Measurements from ENCODE around the gene STK40.
A peak's percentile ranks its signal among the peaks of the same experiment; 100 is the strongest.

Gene STK40

GRCh38 chr1:36406440-36406839 is 20.7 kb upstream of the STK40 start:
- Mint-ChIP-seq H3K27ac (no peak overlapping the region), H3K9me3 (no peaks in the 10 kb centered on the region), H3K36me3 (ENCODE audit: low read depth) (no peaks in the 10 kb centered on the region), H3K27me3 (no peaks in the 10 kb centered on the region), H3K4me1 (peaks cover 8% of the 10 kb centered on the region), H3K4me3 (no peak overlapping the region)
- no peak for ATAC-seq
- DNase-seq, result no peak

DNA sequence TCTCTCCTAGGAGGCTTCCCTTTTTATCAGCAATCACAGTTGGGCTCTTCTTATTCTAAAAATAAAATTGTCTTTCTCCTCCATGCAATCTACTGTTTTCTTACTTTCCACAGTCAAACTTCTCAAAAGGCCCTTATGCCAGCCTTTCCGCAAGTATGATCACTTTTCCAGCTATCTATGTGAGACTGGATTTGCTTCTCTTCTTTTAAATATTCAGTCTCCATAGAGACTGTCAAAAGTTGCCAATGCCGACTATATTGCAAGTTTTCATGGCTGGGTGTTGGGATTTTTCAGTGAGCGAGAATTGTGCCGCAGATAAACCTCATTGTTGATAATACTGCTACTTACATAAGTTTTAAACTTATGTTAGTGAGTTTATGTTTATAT is 16.8 kb upstream of the STK40 start:
- ATAC-seq (no peak), DNase-seq (no peak)

GRCh38 chr1:36401602-36402503 is 16.1 kb upstream of the STK40 start:
- no peaks in the 10 kb centered on the region for H3K27me3 Mint-ChIP-seq
- H3K36me3 Mint-ChIP-seq (ENCODE audit: low read depth), result no peaks in the 10 kb centered on the region
- H3K9me3 Mint-ChIP-seq, result no peaks in the 10 kb centered on the region
- DNase-seq (no peak), ATAC-seq (no peak)
- H3K4me1 Mint-ChIP-seq, result peaks cover 28% of the 10 kb centered on the region
- peak overlapping the region; percentile 73 for H3K4me3 Mint-ChIP-seq
- peak overlapping the region; percentile 67 for H3K27ac Mint-ChIP-seq

More for the DNA sequence above, 16.8 kb upstream of the STK40 start:
- Mint-ChIP-seq H3K27ac (no peak overlapping the region), H3K9me3 (no peaks in the 10 kb centered on the region), H3K36me3 (ENCODE audit: low read depth) (no peaks in the 10 kb centered on the region), H3K4me3 (no peak overlapping the region), H3K4me1 (peaks cover 24% of the 10 kb centered on the region), H3K27me3 (no peaks in the 10 kb centered on the region)

- peak; percentile 58 for ATAC-seq
These were observed 15.3 kb upstream of the STK40 start for GRCh38 chr1:36400825-36401601.

DNA sequence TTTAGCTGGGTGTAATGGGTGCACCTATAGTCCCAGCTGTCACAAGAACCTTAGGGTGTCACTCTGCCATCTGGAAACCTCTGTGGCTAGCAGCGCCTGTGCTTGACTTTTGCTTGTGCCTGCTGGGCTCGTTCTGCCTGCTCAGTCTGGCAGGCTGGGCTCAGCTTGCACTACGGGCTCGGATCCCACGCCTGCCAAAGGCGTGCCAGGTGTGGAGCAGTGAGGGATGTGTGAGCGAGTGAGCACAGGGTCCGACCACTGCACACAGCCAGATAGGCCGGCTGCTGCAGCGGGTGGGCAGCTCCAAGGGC is 14.7 kb upstream of the STK40 start:
- Mint-ChIP-seq H3K4me1 (peaks cover 39% of the 10 kb centered on the region), H3K27ac (peak overlapping the region; percentile 67), H3K36me3 (ENCODE audit: low read depth) (peaks cover 3% of the 10 kb centered on the region), H3K4me3 (no peak overlapping the region), H3K9me3 (no peaks in the 10 kb centered on the region), H3K27me3 (no peaks in the 10 kb centered on the region)
- ATAC-seq (no peak), DNase-seq (no peak)

More at GRCh38 chr1:36400825-36401601, 15.3 kb upstream of the STK40 start:
- H3K27me3 Mint-ChIP-seq, result no peaks in the 10 kb centered on the region
- H3K4me1 Mint-ChIP-seq, result peaks cover 36% of the 10 kb centered on the region
- H3K27ac Mint-ChIP-seq, result peak overlapping the region; percentile 67
- no peaks in the 10 kb centered on the region for H3K9me3 Mint-ChIP-seq
- peak; percentile 67 for DNase-seq
- peaks cover 3% of the 10 kb centered on the region for H3K36me3 Mint-ChIP-seq (ENCODE audit: low read depth)
- peak overlapping the region; percentile 73 for H3K4me3 Mint-ChIP-seq

- Mint-ChIP-seq H3K9me3 (no peaks in the 10 kb centered on the region), H3K36me3 (ENCODE audit: low read depth) (peaks cover 6% of the 10 kb centered on the region), H3K27ac (peak overlapping the region; percentile 96), H3K4me1 (peaks cover 43% of the 10 kb centered on the region), H3K4me3 (peak overlapping the region; percentile 89), H3K27me3 (no peaks in the 10 kb centered on the region)
- no peak for DNase-seq
- no peak for ATAC-seq
These were observed 12.8 kb upstream of the STK40 start for GRCh38 chr1:36398370-36398977.

GRCh38 chr1:36397378-36398230 is 11.9 kb upstream of the STK40 start, which contains the start of gene LSM10:
TSS of gene LSM10 (minus strand) at chr1:36397908. CDS start at chr1:36394129, 3,779 bp downstream.
- DNase-seq (peak; percentile 93), ATAC-seq (peak; percentile 91)
- Mint-ChIP-seq H3K9me3 (no peaks in the 10 kb centered on the region), H3K4me1 (peaks cover 48% of the 10 kb centered on the region), H3K27ac (peak within 1 kb of the TSS; percentile 96), H3K27me3 (no peaks in the 10 kb centered on the region), H3K36me3 (ENCODE audit: low read depth) (peaks cover 14% of the 10 kb centered on the region), H3K4me3 (peak within 1 kb of the TSS; percentile 89)

DNA sequence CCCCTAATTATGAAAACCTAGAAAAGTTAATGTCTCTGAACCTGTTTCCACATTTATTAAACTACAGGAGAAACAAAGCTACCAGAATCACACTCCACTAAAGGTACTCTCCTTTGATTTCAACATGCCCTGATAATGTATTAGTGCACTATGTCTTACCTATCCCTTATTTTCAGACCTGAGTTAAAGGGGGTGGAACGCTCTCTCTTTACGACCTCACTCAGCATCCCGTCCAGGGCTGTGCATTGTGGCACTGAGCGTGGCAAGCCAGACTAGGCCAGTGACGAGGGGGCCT is 11.3 kb upstream of the STK40 start:
- DNase-seq (no peak), ATAC-seq (peak; percentile 60)
- Mint-ChIP-seq H3K36me3 (ENCODE audit: low read depth) (peaks cover 17% of the 10 kb centered on the region), H3K9me3 (no peaks in the 10 kb centered on the region), H3K27me3 (no peaks in the 10 kb centered on the region), H3K4me1 (peaks cover 46% of the 10 kb centered on the region), H3K4me3 (peak overlapping the region; percentile 89), H3K27ac (peak overlapping the region; percentile 96)

DNA sequence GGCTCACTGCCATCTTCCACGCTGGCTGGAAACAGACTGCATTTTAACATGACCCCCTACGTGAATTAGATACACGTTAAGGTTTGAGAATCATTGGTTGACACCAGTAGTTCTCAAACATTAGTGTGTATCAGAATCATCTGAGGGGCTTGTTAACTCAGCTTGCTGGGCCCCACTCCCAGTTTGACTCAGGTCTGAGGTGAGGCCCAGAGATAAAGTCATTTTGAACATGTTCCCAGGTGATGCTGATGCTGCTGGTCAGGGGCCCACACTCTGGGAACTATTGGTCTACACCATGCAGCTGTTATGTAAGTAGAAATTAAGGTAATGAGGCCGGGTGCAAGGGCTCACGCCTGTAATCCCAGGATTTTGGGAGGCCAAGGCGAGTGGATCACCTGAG is 10.6 kb upstream of the STK40 start:
- ATAC-seq (no peak), DNase-seq (no peak)
- Mint-ChIP-seq H3K4me1 (peaks cover 44% of the 10 kb centered on the region), H3K27ac (peak overlapping the region; percentile 63), H3K9me3 (no peaks in the 10 kb centered on the region), H3K27me3 (no peaks in the 10 kb centered on the region), H3K4me3 (peak overlapping the region; percentile 89), H3K36me3 (ENCODE audit: low read depth) (peaks cover 23% of the 10 kb centered on the region)

GRCh38 chr1:36393686-36394085 is 8.0 kb upstream of the STK40 start:
- Mint-ChIP-seq H3K27me3 (no peaks in the 10 kb centered on the region), H3K27ac (no peak overlapping the region), H3K4me3 (no peak overlapping the region), H3K4me1 (peaks cover 50% of the 10 kb centered on the region), H3K36me3 (ENCODE audit: low read depth) (peaks cover 34% of the 10 kb centered on the region), H3K9me3 (no peaks in the 10 kb centered on the region)
- no peak for DNase-seq
- no peak for ATAC-seq

DNA sequence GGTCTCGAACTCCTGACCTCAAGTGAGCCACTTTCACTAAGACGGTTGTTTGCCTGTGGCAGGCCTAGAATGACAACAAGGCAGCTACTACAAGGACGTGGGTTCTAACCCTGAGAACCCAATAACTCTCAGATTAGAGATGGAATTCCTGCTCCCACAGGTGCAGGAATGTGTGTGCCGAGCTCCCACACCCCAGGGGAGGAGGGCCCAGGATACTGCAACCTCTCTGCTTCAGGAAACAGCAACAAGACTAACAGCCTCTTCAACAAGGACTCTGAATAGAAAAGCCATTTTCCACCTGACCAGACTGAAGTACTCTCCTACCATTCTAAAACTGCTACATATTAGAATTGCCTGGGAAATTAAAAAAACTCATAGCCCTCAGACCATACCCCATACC is 7.1 kb upstream of the STK40 start:
- ATAC-seq (no peak), DNase-seq (no peak)
- H3K4me1 Mint-ChIP-seq, result peaks cover 48% of the 10 kb centered on the region
- no peaks in the 10 kb centered on the region for H3K27me3 Mint-ChIP-seq
- H3K27ac Mint-ChIP-seq, result no peak overlapping the region
- no peaks in the 10 kb centered on the region for H3K9me3 Mint-ChIP-seq
- H3K36me3 Mint-ChIP-seq (ENCODE audit: low read depth), result peaks cover 34% of the 10 kb centered on the region
- no peak overlapping the region for H3K4me3 Mint-ChIP-seq

GRCh38 chr1:36391271-36391670 is 5.5 kb upstream of the STK40 start:
- no peaks in the 10 kb centered on the region for H3K9me3 Mint-ChIP-seq
- DNase-seq (no peak), ATAC-seq (no peak)
- H3K27me3 Mint-ChIP-seq, result no peaks in the 10 kb centered on the region
- no peak overlapping the region for H3K4me3 Mint-ChIP-seq
- peaks cover 51% of the 10 kb centered on the region for H3K4me1 Mint-ChIP-seq
- peak overlapping the region; percentile 70 for H3K27ac Mint-ChIP-seq
- H3K36me3 Mint-ChIP-seq (ENCODE audit: low read depth), result peaks cover 33% of the 10 kb centered on the region

DNA sequence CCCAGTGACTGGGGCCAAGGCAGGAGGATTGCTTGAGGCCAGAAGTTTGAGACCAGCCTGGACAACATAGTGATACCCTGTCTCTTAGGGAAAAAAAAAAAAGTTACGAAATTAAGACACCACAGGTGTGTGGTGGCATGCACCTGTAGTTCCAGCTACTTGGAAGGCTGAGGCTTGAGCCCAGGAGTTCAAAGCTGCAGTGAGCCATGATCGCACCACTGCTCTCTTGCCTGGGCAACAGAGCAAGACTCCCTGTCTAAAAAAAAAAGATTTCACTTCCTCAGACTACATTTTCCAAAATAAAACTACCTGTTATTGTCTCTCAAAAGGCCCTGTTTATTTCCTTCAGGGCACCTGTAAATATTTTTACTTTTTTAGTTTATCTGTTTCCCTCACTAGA is 4.7 kb upstream of the STK40 start:
- no peak for DNase-seq
- Mint-ChIP-seq H3K27me3 (no peaks in the 10 kb centered on the region), H3K4me3 (no peak overlapping the region), H3K9me3 (no peaks in the 10 kb centered on the region), H3K4me1 (peaks cover 49% of the 10 kb centered on the region), H3K36me3 (ENCODE audit: low read depth) (peaks cover 31% of the 10 kb centered on the region), H3K27ac (peak overlapping the region; percentile 70)
- ATAC-seq, result no peak

- Mint-ChIP-seq H3K4me3 (no peak overlapping the region), H3K27ac (peak overlapping the region; percentile 55), H3K27me3 (no peaks in the 10 kb centered on the region), H3K4me1 (peaks cover 49% of the 10 kb centered on the region), H3K36me3 (ENCODE audit: low read depth) (peaks cover 31% of the 10 kb centered on the region), H3K9me3 (no peaks in the 10 kb centered on the region)
- DNase-seq (no peak), ATAC-seq (no peak)
These were observed 4.3 kb upstream of the STK40 start for GRCh38 chr1:36389999-36390398.

All from activated naive CD8-positive, alpha-beta T cell treated with anti-CD3 and anti-CD28 coated beads, Interleukin-2, amount 50 U/mL, for 24 hours (primary cell).